K562 (cell line): ENCODE data around the gene ZNF222. TPM values are rescaled to one million over a fixed set of nuclear protein-coding genes. Genes with fewer than 3 reads are reported as not detected.

Source experiments
- ATAC-seq: fragments of 200-7000 bp; cut with Tn5 transposase; 3 replicates; pipeline ENCODE4 v1.9.1; 2020; ENCODE audit warnings: moderate library complexity
- BruUV-seq: library from RNA; stranded (reverse); fragments of 400-500 nt; replicated peaks from 2 replicates; lab custom pipeline; 2021; lab: Mats Ljungman, UMichigan
- CTCF ChIA-PET: fragments of 300-600 bp; formaldehyde crosslinking; extraction: SDS; loops from one replicate; lab custom pipeline; 2021; ENCODE audit warnings: low intra/inter-chr PET ratio; lab: Yijun Ruan, JAX
- POLR2A ChIA-PET: fragments of 300-600, 350-650 bp; sonication (Branson Sonifier 250); formaldehyde crosslinking; extraction: SDS; loops from one replicate; lab custom pipeline; 2021; ENCODE audit warnings: antibody characterized with exemption, inconsistent platforms; lab: Yijun Ruan, JAX
- DNase-seq, 4 experiments: peaks; one replicate each; pipeline versions ENCODE4 v3.0.0 to v3.0.0-alpha.2; 2011 to 2018; ENCODE audit warnings: low spot score in 3 of 4, mixed read lengths in 3 of 4; ENCODE audit errors: extremely low read depth in 1 of 4
- FAIRE-seq: peaks from 2 replicates; lab custom pipeline; 2011; peaks lifted over from hg19 to GRCh38; lab: Jason Lieb, UNC
- H2AFZ ChIP-seq: 2 replicates; pipeline ENCODE4 v1.6.0; 2011; ENCODE audit warnings: low read depth, low read length, control low read depth, inconsistent platforms
- H3K27ac ChIP-seq: fragments of 200-600 bp; 3 replicates; pipeline ENCODE4 v1.8.0; 2011; ENCODE audit warnings: low read depth, mild to moderate bottlenecking, control low read depth, inconsistent platforms, low read length, moderate library complexity, mixed read lengths; ENCODE audit errors: extremely low read depth
- H3K27me3 ChIP-seq, 2 experiments: fragments of 300-600 bp in 1 of 2; 2 replicates in 1 of 2; 3 replicates in 1 of 2; pipeline versions ENCODE4 v1.6.0 to v1.8.0; 2011; ENCODE audit warnings: inconsistent platforms in 2 of 2, low read length in 2 of 2, mild to moderate bottlenecking in 1 of 2, mixed read lengths in 1 of 2, moderate library complexity in 1 of 2; ENCODE audit not compliant: control insufficient read depth in 2 of 2, insufficient read depth in 2 of 2
- H3K36me3 ChIP-seq: fragments of 300-600 bp; 3 replicates; pipeline ENCODE4 v1.8.0; 2011; ENCODE audit warnings: mild to moderate bottlenecking, low read length, inconsistent platforms; ENCODE audit not compliant: control insufficient read depth, insufficient read depth
- H3K4me1 ChIP-seq, 2 experiments: fragments of 200-600 bp in 1 of 2; replicated peaks in 1 of 2; 2 replicates in 1 of 2; 3 replicates in 1 of 2; pipeline versions ENCODE4 v1.5.1 to v1.8.0; 2011; ENCODE audit warnings: inconsistent platforms in 2 of 2, low read length in 2 of 2, mild to moderate bottlenecking in 1 of 2, mixed read lengths in 1 of 2, moderate library complexity in 1 of 2; ENCODE audit not compliant: control insufficient read depth in 2 of 2, insufficient read depth in 2 of 2
- H3K4me2 ChIP-seq: 2 replicates; pipeline ENCODE4 v1.6.1; 2011; ENCODE audit warnings: low read length, control low read depth, inconsistent platforms, mixed read lengths; ENCODE audit not compliant: insufficient read depth
- H3K4me3 ChIP-seq: fragments of 200-600 bp; sonication (generic), shearing (Covaris generic); 2 replicates; pipeline ENCODE4 v1.5.1; 2016; ENCODE audit warnings: control low read depth, inconsistent platforms
- H3K79me2 ChIP-seq: fragments of 200-600 bp; 3 replicates; pipeline ENCODE4 v1.8.0; 2011; ENCODE audit warnings: low read length, inconsistent platforms; ENCODE audit not compliant: control insufficient read depth, insufficient read depth
- H3K9ac ChIP-seq, 2 experiments: 2 replicates each; pipeline versions ENCODE4 v1.6.0 to v1.6.1; 2011; ENCODE audit warnings: low read depth in 2 of 2, low read length in 2 of 2, control low read depth in 1 of 2, inconsistent platforms in 1 of 2, mild to moderate bottlenecking in 1 of 2, mixed read lengths in 1 of 2; ENCODE audit not compliant: insufficient read depth in 1 of 2
- H3K9me1 ChIP-seq: one replicate; pipeline ENCODE4 v1.6.0; 2011; ENCODE audit warnings: inconsistent platforms, mild to moderate bottlenecking, low read length, moderate library complexity; ENCODE audit not compliant: control insufficient read depth, insufficient read depth
- H3K9me3 ChIP-seq: replicated peaks from 2 replicates; pipeline ENCODE4 v1.5.1; 2011; ENCODE audit warnings: low read depth, low read length, inconsistent platforms; ENCODE audit not compliant: control insufficient read depth, insufficient read depth
- H4K20me1 ChIP-seq: replicated peaks from 2 replicates; pipeline ENCODE4 v1.6.1; 2011; ENCODE audit warnings: low read length, inconsistent platforms, mixed read lengths; ENCODE audit not compliant: control insufficient read depth, insufficient read depth
- BCL6 ChIP-seq: fragments of 250-450 bp; sonication (Bioruptor Pico); IDR thresholded peaks from 2 replicates; pipeline ENCODE4 v1.4.0; 2020
- CEBPB ChIP-seq: fragments of 450-650 bp; IDR thresholded peaks from 2 replicates; pipeline ENCODE4 v1.6.1; 2016; ENCODE audit warnings: missing genetic modification characterization, missing compliant biosample characterization
- HMG20A ChIP-seq: fragments of 450-650 bp; formaldehyde crosslinking; conservative IDR thresholded peaks from 2 replicates; pipeline ENCODE4 v1.4.0; 2020; ENCODE audit warnings: mild to moderate bottlenecking, mixed read lengths
- MEIS2 ChIP-seq: fragments of 450-650 bp; IDR thresholded peaks from 2 replicates; pipeline ENCODE4 v1.6.1; 2014; ENCODE audit warnings: mild to moderate bottlenecking; ENCODE audit not compliant: partially characterized antibody
- RCOR1 ChIP-seq, 2 experiments: IDR thresholded peaks; 2 replicates each; pipeline ENCODE4 v1.6.1; 2012; ENCODE audit warnings: low read depth in 2 of 2, low read length in 2 of 2, borderline replicate concordance in 1 of 2, improper control_type of control experiment in 1 of 2
- ZNF212 ChIP-seq: fragments of 450-650 bp; formaldehyde crosslinking; IDR thresholded peaks from 2 replicates; pipeline ENCODE4 v1.4.0; 2020; ENCODE audit warnings: mild to moderate bottlenecking
- WGBS: fragments of 100-300 bp; shearing (Covaris generic); methylation state at CpG from one replicate; pipeline ENCODE4 v1.1.6; 2016; ENCODE audit warnings: low coverage, mixed read lengths; ENCODE audit not compliant: insufficient coverage; ENCODE audit errors: missing lambda C conversion rate; 5-methylcytosine and 5-hydroxymethylcytosine counted together
- in situ Hi-C: fragments of 300-500 bp; cut with MboI; formaldehyde crosslinking; loops from 4 replicates; pipeline ENCODE4 v1.15.0; 2018; ENCODE audit warnings: inconsistent platforms, mixed read lengths
- intact Hi-C: fragments of 100-400 bp; cut with micrococcal nuclease; formaldehyde crosslinking; loops from 2 replicates; pipeline ENCODE4 v1.14.2; 2022
- polyA plus RNA-seq, 8 experiments: library from polyadenylated mRNA; depleted of rRNA in 4 of 8; stranded (reverse) in 5 of 8; unstranded in 3 of 8; fragments of >200 nt; fragmentation: Nextera tagmentation in 2 of 8; fragmentation: Illumina TruSeq in 1 of 8; extraction: Ambion mirVana in 2 of 8; extraction: Trizol in 1 of 8; gene quantifications; 2 replicates each; pipeline versions ENCODE4 v1.2.1 to v1.2.3, GENCODE V29; 2011 to 2014; ENCODE audit warnings: inconsistent platforms in 1 of 8, missing spikeins in 1 of 8
- total RNA-seq, 7 experiments: library from RNA; depleted of rRNA in 6 of 7; stranded (reverse); fragments of >200 nt in 6 of 7; fragmentation: Illumina TruSeq in 2 of 7; extraction: Trizol in 2 of 7; gene quantifications; 2 replicates each; pipeline versions ENCODE4 v1.2.1 to v1.2.3, GENCODE V29; 2011 to 2021; ENCODE audit warnings: low replicate concordance in 1 of 7

ZNF222 gene
- total and polyA plus RNA-seq, 9 of the 15 experiments (the other 6 are each of a cell fraction or from before 2014, with no cell fraction given) = 2.3 to 4.5 (median 3.0) TPM

DNA sequence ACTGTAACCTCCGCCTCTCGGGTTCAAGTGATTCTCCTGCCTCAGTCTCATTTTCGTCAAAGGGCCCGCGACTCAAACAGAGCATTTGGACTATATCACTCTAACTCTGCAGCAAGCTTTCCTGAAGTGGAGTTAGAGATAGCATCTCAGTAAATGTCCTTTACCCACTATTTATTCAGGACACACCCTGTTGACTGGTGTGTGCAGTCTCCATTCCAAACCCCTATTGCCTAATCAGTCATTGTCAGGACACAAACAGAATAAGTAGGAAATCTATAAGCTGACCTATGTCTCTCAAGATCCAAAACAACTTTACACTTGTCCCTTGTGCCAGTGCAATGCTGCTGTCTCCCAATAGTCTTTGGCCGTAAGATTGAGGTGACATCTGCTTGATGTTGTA lies 1.4 kb downstream of the ZNF222 start:
- in situ Hi-C loops (no loop called here), intact Hi-C loops (no loop called here)
- Histone ChIP-seq H3K9me1 (no peaks in the 10 kb centered on the region), H3K4me3 (no peak overlapping the region), H3K27me3 (no peaks in the 10 kb centered on the region), H2AFZ (no peak overlapping the region), H4K20me1 (no peaks in the 10 kb centered on the region), H3K9ac (no peak overlapping the region), H3K4me1 (peaks cover 3 to 4% of the 10 kb centered on the region in 2 experiments; a peak in 1 of 5 replicates), H3K79me2 (peaks cover 5% of the 10 kb centered on the region; the same call in 1 of the 3 replicates), H3K4me2 (no peak overlapping the region), H3K36me3 (peaks cover 4% of the 10 kb centered on the region; the same call in 1 of the 3 replicates), H3K27ac (no peak overlapping the region), H3K9me3 (peaks cover 3% of the 10 kb centered on the region; the same call in 1 of the 2 replicates)
- WGBS = 63% methylated on average over 6 of the region's 6 CpGs
- CTCF ChIA-PET = no interaction called here
- no peak for TF ChIP-seq BCL6
- peak; percentile 8 for TF ChIP-seq MEIS2
- no peak for TF ChIP-seq ZNF212 (CRISPR knock-in tag)
- TF ChIP-seq CEBPB (tag) = 0 out of 2 replicates have a peak, but pooled peaks have one; percentile 24
- TF ChIP-seq RCOR1 (IDR thresholded peaks at IDR 0.05; ENCODE audit: borderline replicate concordance in 1 of 2, low read depth in 2 of 2, low read length in 2 of 2) = no peak
- no peak for TF ChIP-seq HMG20A (CRISPR knock-in tag)
- POLR2A ChIA-PET = interaction anchor here (1.5 kb wide), 1 partner anchor 26 kb away, joined by 3 read pairs; no protein-coding TSS in a partner anchor
- no peak for DNase-seq
- FAIRE-seq = no peak
- ATAC-seq = no peak
- no TSS peak for BruUV-seq
